ENCODE results near the gene PDLIM5.

- TF ChIP-seq CTBP1 (IDR thresholded peaks at IDR 0.05; ENCODE audit: borderline replicate concordance), result no peak
- TF ChIP-seq LEF1 (IDR thresholded peaks at IDR 0.05; ENCODE audit: borderline replicate concordance), result no peak
- no peak for TF ChIP-seq FOXK2 (IDR thresholded peaks at IDR 0.05)
- TF ChIP-seq L3MBTL2 (conservative IDR thresholded peaks at IDR 0.05), result no peak
- TF ChIP-seq SP1 (IDR thresholded peaks at IDR 0.05), result no peak
- TF ChIP-seq TARDBP (IDR thresholded peaks at IDR 0.05), result no peak
- no peak for TF ChIP-seq BHLHE40 (IDR thresholded peaks at IDR 0.05; ENCODE audit: borderline replicate concordance)
- TF ChIP-seq FOXM1 (IDR thresholded peaks at IDR 0.05; ENCODE audit: borderline replicate concordance), result no peak
Measured at GRCh38 chr4:94648699-94649098, 197.0 kb downstream of the PDLIM5 start.
